G401.6 (cell line): ENCODE data around the gene TIMM29.
"Not testable (repeated sequence)": the region's sequence is repeated elsewhere in the genome, so short reads cannot be mapped to it uniquely, and the experiment has no call there.

Experiments
- FAIRE-seq: peaks from 2 replicates; lab custom pipeline; 2012; peaks lifted over from hg19 to GRCh38; lab: Jason Lieb, UNC

Gene TIMM29

GRCh38 chr19:10912619-10913018, 16.0 kb upstream of the TIMM29 start:
- no peak for FAIRE-seq

GRCh38 chr19:10913716-10914340, 14.8 kb upstream of the TIMM29 start:
- FAIRE-seq = no peak

- FAIRE-seq = no peak
Measured at GRCh38 chr19:10915130-10916091, 13.2 kb upstream of the TIMM29 start.

- no peak for FAIRE-seq
Measured at GRCh38 chr19:10916602-10917001, 12.0 kb upstream of the TIMM29 start.

GRCh38 chr19:10918359-10918758, 10.3 kb upstream of the TIMM29 start:
- no peak for FAIRE-seq

GRCh38 chr19:10919352-10920287, 9.0 kb upstream of the TIMM29 start:
- no peak for FAIRE-seq

GRCh38 chr19:10920288-10920655, 8.3 kb upstream of the TIMM29 start:
- FAIRE-seq = no peak

- no peak for FAIRE-seq
Measured at GRCh38 chr19:10920781-10921180, 7.8 kb upstream of the TIMM29 start.

GRCh38 chr19:10921199-10921909, 7.3 kb upstream of the TIMM29 start:
- FAIRE-seq = no peak

GRCh38 chr19:10921910-10922637, 6.5 kb upstream of the TIMM29 start:
- no peak for FAIRE-seq

- no peak for FAIRE-seq
Measured at GRCh38 chr19:10922638-10923014, 6.0 kb upstream of the TIMM29 start.

GRCh38 chr19:10923260-10924112, 5.1 kb upstream of the TIMM29 start:
- no peak for FAIRE-seq

- FAIRE-seq = no peak
Measured at GRCh38 chr19:10924597-10924996, 4.0 kb upstream of the TIMM29 start.

- no peak for FAIRE-seq
Measured at GRCh38 chr19:10927730-10928562, 665 bp upstream of the TIMM29 start.

- FAIRE-seq = no peak
Measured at GRCh38 chr19:10929402-10929794, 787 bp downstream of the TIMM29 start.

GRCh38 chr19:10935371-10936059, 6.9 kb downstream of the TIMM29 start:
- FAIRE-seq = no peak

GRCh38 chr19:10936661-10937084, 8.1 kb downstream of the TIMM29 start:
- peak; percentile 87 for FAIRE-seq

- FAIRE-seq = not testable (repeated sequence)
Measured at GRCh38 chr19:10941649-10942048, 13.0 kb downstream of the TIMM29 start.

GRCh38 chr19:10943412-10943811, 14.8 kb downstream of the TIMM29 start:
- FAIRE-seq = not testable (repeated sequence)
